Purkinje cell (primary cell): ENCODE data around the gene A1BG. TPM values are rescaled to one million over a fixed set of nuclear protein-coding genes. Genes with fewer than 3 reads are reported as not detected.

Source experiments
- polyA plus RNA-seq: library from polyadenylated mRNA; unstranded; fragments of >200 nt; fragmentation: Nextera tagmentation; gene quantifications from 2 replicates; pipeline ENCODE4 v1.2.1, GENCODE V29; 2014

The A1BG gene
- 0.66 TPM in 1 of 2 replicates, not detected in the other for polyA plus RNA-seq

GRCh38 chr19:58352760-58353671 is at the start of gene A1BG:
TSS of gene A1BG (minus strand) at chr19:58353492. CDS start at chr19:58353437, 55 bp downstream.

GRCh38 chr19:58395220-58395978 is 42.1 kb upstream of the A1BG start, which contains the start of gene RNF225:
TSS of gene RNF225 (plus strand) at chr19:58395656. CDS start at chr19:58396090, 434 bp downstream.

GRCh38 chr19:58386576-58387337 is 33.5 kb upstream of the A1BG start, which contains the start of gene RPS5:
TSS of gene RPS5 (plus strand) at chr19:58387269. CDS start at chr19:58388138, 869 bp downstream.

GRCh38 chr19:58380662-58381459 is 27.6 kb upstream of the A1BG start, which contains the start of gene ZNF837:
TSS of gene ZNF837 (minus strand) at chr19:58381030. CDS start at chr19:58369332, 11,698 bp downstream.

GRCh38 chr19:58362272-58362994 is 9.1 kb upstream of the A1BG start, which contains the start of gene ZNF497:
TSS of gene ZNF497 (minus strand) at chr19:58362751. CDS start at chr19:58357635, 5,116 bp downstream.

GRCh38 chr19:58326914-58327726 is 26.2 kb downstream of the A1BG start, which contains the start of gene ZSCAN22:
TSS of gene ZSCAN22 (plus strand) at chr19:58326994. CDS start at chr19:58334803, 7,809 bp downstream.

GRCh38 chr19:58305065-58305931 is 48.0 kb downstream of the A1BG start, which contains the start of gene ERVK3-1:
TSS of gene ERVK3-1 (plus strand) at chr19:58305377. CDS start at chr19:58312169, 6,792 bp downstream.

Other genes with a start within 250 kb of the A1BG start
- 2.5 and 2.9 TPM in 2 replicates for gene ZNF329, start 202.7 kb downstream of the A1BG start, polyA plus RNA-seq
- gene ZNF274, start 170.4 kb downstream of the A1BG start, polyA plus RNA-seq: 4.2 and 9.0 TPM in 2 replicates
- gene ZNF544, start 124.6 kb downstream of the A1BG start, polyA plus RNA-seq: 18.3 and 31.5 TPM in 2 replicates
- gene ZNF8, start 74.5 kb downstream of the A1BG start, polyA plus RNA-seq: 0.55 and 1.3 TPM in 2 replicates
- 113 and 115 TPM in 2 replicates for gene ERVK3-1, start 48.1 kb downstream of the A1BG start, polyA plus RNA-seq
- gene ZSCAN22, start 26.5 kb downstream of the A1BG start, polyA plus RNA-seq: 0.51 TPM in 1 of 2 replicates, not detected in the other
- gene ZNF497, start 9.3 kb upstream of the A1BG start, polyA plus RNA-seq: 0.09 and 0.14 TPM in 2 replicates
- gene ZNF837, start 27.5 kb upstream of the A1BG start, polyA plus RNA-seq: not detected in 2 replicates
- gene RPS5, start 33.8 kb upstream of the A1BG start, polyA plus RNA-seq: 419 and 449 TPM in 2 replicates
- gene RNF225, start 42.2 kb upstream of the A1BG start, polyA plus RNA-seq: not detected in 2 replicates
- gene ZNF584, start 55.2 kb upstream of the A1BG start, polyA plus RNA-seq: 3.9 and 8.9 TPM in 2 replicates
- gene ZNF132, start 86.7 kb upstream of the A1BG start, polyA plus RNA-seq: 1.0 and 2.4 TPM in 2 replicates
- 0.07 TPM in 1 of 2 replicates, not detected in the other for gene ZNF324B, start 98.1 kb upstream of the A1BG start, polyA plus RNA-seq
- gene ZNF324, start 113.6 kb upstream of the A1BG start, polyA plus RNA-seq: 0.94 and 2.4 TPM in 2 replicates
- gene ZNF446, start 122.9 kb upstream of the A1BG start, polyA plus RNA-seq: 1.5 and 2.1 TPM in 2 replicates
- gene SLC27A5, start 158.5 kb upstream of the A1BG start, polyA plus RNA-seq: 36.9 and 41.6 TPM in 2 replicates
- 0.29 and 0.50 TPM in 2 replicates for gene ZBTB45, start 166.3 kb upstream of the A1BG start, polyA plus RNA-seq
- gene TRIM28, start 190.6 kb upstream of the A1BG start, polyA plus RNA-seq: 25.8 and 31.4 TPM in 2 replicates
- gene CHMP2A, start 201.6 kb upstream of the A1BG start, polyA plus RNA-seq: 210 and 234 TPM in 2 replicates
- gene UBE2M, start 205.1 kb upstream of the A1BG start, polyA plus RNA-seq: 6.2 and 12.5 TPM in 2 replicates
- gene MZF1, start 219.8 kb upstream of the A1BG start, polyA plus RNA-seq: 1.3 and 2.5 TPM in 2 replicates